SHP77 treated with DMSO at 0.1 percent for 48 hours (cell line): ENCODE results near the gene SYNE4.
"Not testable (repeated sequence)": the region's sequence is repeated elsewhere in the genome, so short reads cannot be mapped to it uniquely, and the experiment has no call there.

ENCODE experiments used
- DNase-seq: peaks from one replicate; lab custom pipeline; 2025; lab: John Stamatoyannopoulos, UW

The SYNE4 gene

GRCh38 chr19:35990771-35991730 is 17.6 kb downstream of the SYNE4 start:
- no peak for DNase-seq

GRCh38 chr19:35990156-35990555 is 18.5 kb downstream of the SYNE4 start:
- DNase-seq, result no peak

- DNase-seq, result no peak
Observed at GRCh38 chr19:35988824-35989223, 19.8 kb downstream of the SYNE4 start.

- no peak for DNase-seq
Observed at GRCh38 chr19:35987571-35987896, 21.1 kb downstream of the SYNE4 start.

GRCh38 chr19:35986664-35987570 is 21.7 kb downstream of the SYNE4 start:
- DNase-seq, result peak; percentile 14

GRCh38 chr19:35986111-35986510 is 22.5 kb downstream of the SYNE4 start:
- DNase-seq, result no peak

GRCh38 chr19:35983177-35983576 is 25.4 kb downstream of the SYNE4 start:
- DNase-seq, result no peak

GRCh38 chr19:35980997-35981396 is 27.6 kb downstream of the SYNE4 start:
- DNase-seq, result not testable (repeated sequence)

GRCh38 chr19:35978832-35979365 is 29.7 kb downstream of the SYNE4 start:
- DNase-seq, result no peak

- no peak for DNase-seq
Observed at GRCh38 chr19:35978271-35978670, 30.3 kb downstream of the SYNE4 start.

- peak; percentile 25 for DNase-seq
Observed at GRCh38 chr19:35977446-35978222, 31.0 kb downstream of the SYNE4 start.

- DNase-seq, result no peak
Observed at GRCh38 chr19:35975608-35976214, 32.9 kb downstream of the SYNE4 start.

GRCh38 chr19:35973487-35973886 is 35.1 kb downstream of the SYNE4 start:
- no peak for DNase-seq

GRCh38 chr19:35966771-35967170 is 41.8 kb downstream of the SYNE4 start:
- DNase-seq, result no peak

- no peak for DNase-seq
Observed at GRCh38 chr19:35963514-35963913, 45.1 kb downstream of the SYNE4 start.

- no peak for DNase-seq
Observed at GRCh38 chr19:35960432-35960972, 48.1 kb downstream of the SYNE4 start.

GRCh38 chr19:35959968-35960320 is 48.7 kb downstream of the SYNE4 start:
- no peak for DNase-seq

GRCh38 chr19:35959040-35959967 is 49.3 kb downstream of the SYNE4 start:
- DNase-seq, result no peak

- DNase-seq, result no peak
Observed at GRCh38 chr19:35958660-35959039, 50.0 kb downstream of the SYNE4 start.

GRCh38 chr19:35957411-35957810 is 51.2 kb downstream of the SYNE4 start:
- not testable (repeated sequence) for DNase-seq
